HepG2 (cell line): Measurements from ENCODE around the gene TBXAS1. TPM values are rescaled to one million over a fixed set of nuclear protein-coding genes. Genes with fewer than 3 reads are reported as not detected.

Source experiments
- ATAC-seq: fragments of 200-7000 bp; cut with Tn5 transposase; 3 replicates; pipeline ENCODE4 v1.9.1; 2020; ENCODE audit warnings: mild to moderate bottlenecking, moderate library complexity
- BruUV-seq: library from RNA; stranded (reverse); fragments of 400-500 nt; replicated peaks from 2 replicates; lab custom pipeline; 2021; lab: Mats Ljungman, UMichigan
- CTCF ChIA-PET: fragments of 300-600 bp; formaldehyde crosslinking; extraction: SDS; loops from one replicate; lab custom pipeline; 2021; ENCODE audit warnings: low total read pairs, inconsistent platforms, low intra/inter-chr PET ratio; lab: Yijun Ruan, JAX
- POLR2A ChIA-PET: fragments of 350-600 bp; sonication (Branson Sonifier 250); formaldehyde crosslinking; loops from one replicate; lab custom pipeline; 2020; ENCODE audit warnings: antibody characterized with exemption, inconsistent platforms; lab: Yijun Ruan, JAX
- DNase-seq: peaks from one replicate; pipeline ENCODE4 v3.0.0-alpha.2; 2015; ENCODE audit warnings: low spot score
- FAIRE-seq: peaks from 3 replicates; lab custom pipeline; 2011; peaks lifted over from hg19 to GRCh38; lab: Jason Lieb, UNC
- H2AFZ ChIP-seq: one replicate; pipeline ENCODE4 v1.6.1; 2011; ENCODE audit warnings: low read length, inconsistent platforms
- H3K27ac ChIP-seq: fragments of 300-600 bp; 3 replicates; pipeline ENCODE4 v1.8.0; 2011; ENCODE audit warnings: mixed run types, mild to moderate bottlenecking, mixed read lengths, low read length, inconsistent platforms; ENCODE audit not compliant: insufficient read depth; ENCODE audit errors: extremely low read length
- H3K27me3 ChIP-seq, 2 experiments: fragments of 200-600 bp in 1 of 2; 2 replicates in 1 of 2; 3 replicates in 1 of 2; pipeline versions ENCODE4 v1.6.0 to v1.8.0; 2011; ENCODE audit warnings: low read length in 2 of 2, mild to moderate bottlenecking in 2 of 2, moderate library complexity in 2 of 2, inconsistent platforms in 1 of 2; ENCODE audit not compliant: insufficient read depth in 2 of 2, control insufficient read depth in 1 of 2
- H3K36me3 ChIP-seq, 2 experiments: fragments of 200-600 bp in 1 of 2; replicated peaks in 1 of 2; 2 replicates in 1 of 2; 3 replicates in 1 of 2; pipeline versions ENCODE4 v1.5.1 to v1.8.0; 2011; ENCODE audit warnings: low read length in 2 of 2, inconsistent platforms in 1 of 2; ENCODE audit not compliant: insufficient read depth in 2 of 2, control insufficient read depth in 1 of 2
- H3K4me1 ChIP-seq: 2 replicates; pipeline ENCODE4 v1.5.1; 2012; ENCODE audit warnings: low read length, inconsistent platforms; ENCODE audit not compliant: insufficient read depth
- H3K4me2 ChIP-seq: 2 replicates; pipeline ENCODE4 v1.6.0; 2011; ENCODE audit warnings: low read depth, low read length, inconsistent platforms
- H3K4me3 ChIP-seq, 3 experiments: fragments of 200-600 bp in 1 of 3; sonication (generic), shearing (Covaris generic) in 1 of 3; replicated peaks in 1 of 3; 2 replicates each; pipeline ENCODE4 v1.5.1; 2011 to 2016; ENCODE audit warnings: low read length in 3 of 3, inconsistent platforms in 2 of 3, low read depth in 2 of 3, mild to moderate bottlenecking in 2 of 3, control low read depth in 1 of 3, mixed read lengths in 1 of 3; ENCODE audit not compliant: insufficient read depth in 1 of 3
- H3K79me2 ChIP-seq: one replicate; pipeline ENCODE4 v1.6.1; 2011; ENCODE audit warnings: low read length, inconsistent platforms; ENCODE audit not compliant: insufficient read depth
- H3K9ac ChIP-seq: 2 replicates; pipeline ENCODE4 v1.6.0; 2011; ENCODE audit warnings: mild to moderate bottlenecking, low read depth, low read length, inconsistent platforms; ENCODE audit not compliant: insufficient read depth
- H3K9me3 ChIP-seq: 2 replicates; pipeline ENCODE4 v1.5.1; 2012; ENCODE audit warnings: mild to moderate bottlenecking, low read length
- H4K20me1 ChIP-seq: 2 replicates; pipeline ENCODE4 v1.6.0; 2011; ENCODE audit warnings: inconsistent platforms, mild to moderate bottlenecking, low read length, moderate library complexity; ENCODE audit not compliant: insufficient read depth
- ARNTL ChIP-seq: sonication (generic); formaldehyde crosslinking; IDR thresholded peaks from 2 replicates; pipeline ENCODE4 v1.4.0; 2020; ENCODE audit warnings: mild to moderate bottlenecking, missing genetic modification reagents
- ATF7-NPFF ChIP-seq: sonication (generic); formaldehyde crosslinking; IDR thresholded peaks from 2 replicates; pipeline ENCODE4 v1.8.1; 2023; ENCODE audit warnings: mild to moderate bottlenecking, low read depth, missing genetic modification reagents, moderate library complexity
- BHLHE40 ChIP-seq: IDR thresholded peaks from 2 replicates; pipeline ENCODE4 v1.6.1; 2011; ENCODE audit warnings: low read length, improper control_type of control experiment
- EEA1 ChIP-seq: sonication (generic); formaldehyde crosslinking; IDR thresholded peaks from 2 replicates; pipeline ENCODE4 v1.5.1; 2020; ENCODE audit warnings: mild to moderate bottlenecking, missing genetic modification reagents, borderline replicate concordance
- HDAC1 ChIP-seq: sonication (generic); formaldehyde crosslinking; IDR thresholded peaks from 2 replicates; pipeline ENCODE4 v1.5.1; 2020; ENCODE audit warnings: mild to moderate bottlenecking, missing genetic modification reagents
- HINFP ChIP-seq: sonication (generic); formaldehyde crosslinking; IDR thresholded peaks from 2 replicates; pipeline ENCODE4 v1.4.0; 2020; ENCODE audit warnings: low read depth, mild to moderate bottlenecking, missing genetic modification reagents
- MYPOP ChIP-seq: sonication (generic); formaldehyde crosslinking; IDR thresholded peaks from 2 replicates; pipeline ENCODE4 v1.8.1; 2023; ENCODE audit warnings: mild to moderate bottlenecking, moderate library complexity, missing genetic modification reagents
- POLR2A ChIP-seq, 2 experiments: IDR thresholded peaks; 2 replicates each; pipeline ENCODE4 v1.6.1; 2011; ENCODE audit warnings: low read depth in 2 of 2, low read length in 2 of 2, mild to moderate bottlenecking in 1 of 2, moderate library complexity in 1 of 2; ENCODE audit not compliant: insufficient read depth in 1 of 2
- PREB ChIP-seq: sonication (generic); formaldehyde crosslinking; IDR thresholded peaks from 2 replicates; pipeline ENCODE4 v1.4.0; 2020; ENCODE audit warnings: missing genetic modification reagents
- SOX5 ChIP-seq: IDR thresholded peaks from 2 replicates; pipeline ENCODE4 v1.6.1; 2016; ENCODE audit warnings: borderline replicate concordance
- ZMYM3 ChIP-seq: sonication (generic); formaldehyde crosslinking; IDR thresholded peaks from 2 replicates; pipeline ENCODE4 v1.5.1; 2020; ENCODE audit warnings: mild to moderate bottlenecking, missing genetic modification reagents
- ZNF20 ChIP-seq: sonication (generic); formaldehyde crosslinking; IDR thresholded peaks from 2 replicates; pipeline ENCODE4 v1.4.0; 2020; ENCODE audit warnings: mild to moderate bottlenecking, moderate library complexity, missing genetic modification reagents
- ZNF3 ChIP-seq: IDR thresholded peaks from 2 replicates; pipeline ENCODE4 v1.7.0; 2017; ENCODE audit warnings: inconsistent platforms
- ZNF766 ChIP-seq: sonication (generic); formaldehyde crosslinking; IDR thresholded peaks from 2 replicates; pipeline ENCODE4 v1.5.0; 2020; ENCODE audit warnings: missing genetic modification reagents, borderline replicate concordance
- ZNF768 ChIP-seq: sonication (generic); formaldehyde crosslinking; IDR thresholded peaks from 2 replicates; pipeline ENCODE4 v1.4.0; 2020; ENCODE audit warnings: missing genetic modification reagents
- ZSCAN21 ChIP-seq: sonication (generic); formaldehyde crosslinking; IDR thresholded peaks from 2 replicates; pipeline ENCODE4 v1.8.0; 2022; ENCODE audit warnings: mild to moderate bottlenecking, missing genetic modification reagents, moderate library complexity, borderline replicate concordance
- ZSCAN29 ChIP-seq: sonication (generic); formaldehyde crosslinking; conservative IDR thresholded peaks from 2 replicates; pipeline ENCODE4 v1.4.0; 2020; ENCODE audit warnings: mild to moderate bottlenecking, missing genetic modification reagents
- WGBS: methylation state at CpG from one replicate; pipeline ENCODE4 v1.1.6; 2017; ENCODE audit warnings: low lambda C conversion rate; 5-methylcytosine and 5-hydroxymethylcytosine counted together
- in situ Hi-C: cut with HindIII; loops from 2 replicates; pipeline ENCODE4 v1.10.0; 2017; ENCODE audit warnings: low pct_unique_long_range_greater_than_20kb; ENCODE audit not compliant: extremely low pct_ligation_motif_present
- intact Hi-C: fragments of 100-400 bp; cut with micrococcal nuclease; formaldehyde crosslinking; loops from one replicate; pipeline ENCODE4 v1.10.0; 2022; ENCODE audit not compliant: unreplicated experiment
- polyA plus RNA-seq, 8 experiments: library from polyadenylated mRNA; depleted of rRNA in 3 of 8; stranded (reverse) in 7 of 8; unstranded in 1 of 8; fragments of >200 nt; fragmentation: Illumina TruSeq in 4 of 8; extraction: Trizol in 4 of 8; gene quantifications; 2 replicates each; pipeline versions ENCODE4 v1.2.1 to v1.2.3, GENCODE V29; 2011 to 2016; ENCODE audit warnings: low read depth in 4 of 8, missing spikeins in 1 of 8, mixed read lengths in 1 of 8; ENCODE audit not compliant: insufficient read depth in 1 of 8
- total RNA-seq, 5 experiments: library from RNA; depleted of rRNA; stranded (reverse); fragments of >200 nt; fragmentation: Illumina TruSeq; extraction: Trizol; gene quantifications; 2 replicates each; pipeline ENCODE4 v1.2.3, GENCODE V29; 2016; ENCODE audit warnings: low read depth in 1 of 5
- TF ChIP-seq, protein P1 (sequence below): IDR thresholded peaks from 2 replicates; pipeline ENCODE4 v1.6.1; 2012; ENCODE audit warnings: inconsistent platforms
- TF ChIP-seq, protein P2 (sequence below): sonication (generic); formaldehyde crosslinking; IDR thresholded peaks from 2 replicates; pipeline ENCODE4 v1.4.0; 2020; ENCODE audit warnings: missing genetic modification reagents

Gene TBXAS1
- total and polyA plus RNA-seq, 2 of the 13 experiments (the other 11 are each of a cell fraction or from before 2014, with no cell fraction given): 4.0 to 4.9 TPM

- no peak for FAIRE-seq
- TF ChIP-seq, protein P1, sequence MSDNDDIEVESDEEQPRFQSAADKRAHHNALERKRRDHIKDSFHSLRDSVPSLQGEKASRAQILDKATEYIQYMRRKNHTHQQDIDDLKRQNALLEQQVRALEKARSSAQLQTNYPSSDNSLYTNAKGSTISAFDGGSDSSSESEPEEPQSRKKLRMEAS: 0 out of 2 replicates have a peak, but pooled peaks have one; percentile 3
- TF ChIP-seq ZNF20 (CRISPR knock-in tag) (no peak), HDAC1 (CRISPR knock-in tag) (no peak), ZNF768 (CRISPR knock-in tag) (peak; percentile 79; the same call in 1 of the 2 replicates), POLR2A (IDR thresholded peaks at IDR 0.05; ENCODE audit: insufficient read depth in 1 of 2, low read depth in 2 of 2, low read length in 2 of 2) (no peak), ZMYM3 (0 out of 2 replicates have a peak, but pooled peaks have one; percentile 59), HINFP (CRISPR knock-in tag) (no peak), ARNTL (CRISPR knock-in tag) (no peak), ZNF3 (CRISPR knock-in tag) (peak; percentile 86), ZSCAN21 (CRISPR knock-in tag) (no peak), ATF7-NPFF (CRISPR knock-in tag) (no peak), ZSCAN29 (CRISPR knock-in tag) (no peak), BHLHE40 (0 out of 2 replicates have a peak, but pooled peaks have one; percentile 17), ZNF766 (no peak), EEA1 (CRISPR knock-in tag) (no peak), SOX5 (peak; percentile 50; the same call in 1 of the 2 replicates), PREB (CRISPR knock-in tag) (no peak), MYPOP (CRISPR knock-in tag) (no peak)
- TF ChIP-seq, protein P2, sequence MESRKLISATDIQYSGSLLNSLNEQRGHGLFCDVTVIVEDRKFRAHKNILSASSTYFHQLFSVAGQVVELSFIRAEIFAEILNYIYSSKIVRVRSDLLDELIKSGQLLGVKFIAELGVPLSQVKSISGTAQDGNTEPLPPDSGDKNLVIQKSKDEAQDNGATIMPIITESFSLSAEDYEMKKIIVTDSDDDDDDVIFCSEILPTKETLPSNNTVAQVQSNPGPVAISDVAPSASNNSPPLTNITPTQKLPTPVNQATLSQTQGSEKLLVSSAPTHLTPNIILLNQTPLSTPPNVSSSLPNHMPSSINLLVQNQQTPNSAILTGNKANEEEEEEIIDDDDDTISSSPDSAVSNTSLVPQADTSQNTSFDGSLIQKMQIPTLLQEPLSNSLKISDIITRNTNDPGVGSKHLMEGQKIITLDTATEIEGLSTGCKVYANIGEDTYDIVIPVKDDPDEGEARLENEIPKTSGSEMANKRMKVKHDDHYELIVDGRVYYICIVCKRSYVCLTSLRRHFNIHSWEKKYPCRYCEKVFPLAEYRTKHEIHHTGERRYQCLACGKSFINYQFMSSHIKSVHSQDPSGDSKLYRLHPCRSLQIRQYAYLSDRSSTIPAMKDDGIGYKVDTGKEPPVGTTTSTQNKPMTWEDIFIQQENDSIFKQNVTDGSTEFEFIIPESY: no peak
Measured at GRCh38 chr7:140018125-140019043, 189.3 kb downstream of the TBXAS1 start.

More at GRCh38 chr7:140018125-140019043, 189.3 kb downstream of the TBXAS1 start:
- peak overlapping the region in 1 of 3 experiments; percentile 55; a peak in 2 of 6 replicates for H3K4me3 ChIP-seq
- peak; percentile 30 for ATAC-seq
- 25% methylated on average over 7 of the region's 9 CpGs for WGBS
- BruUV-seq: no TSS peak
- H3K4me2 ChIP-seq: peak overlapping the region; percentile 72
- H3K9ac ChIP-seq: no peak overlapping the region
- H3K27ac ChIP-seq: no peak overlapping the region
- peaks cover 5 to 50% of the 10 kb centered on the region in 2 experiments for H3K27me3 ChIP-seq
- H3K36me3 ChIP-seq: no peaks in the 10 kb centered on the region
- H3K9me3 ChIP-seq: no peaks in the 10 kb centered on the region
- H2AFZ ChIP-seq: no peak overlapping the region
- H3K79me2 ChIP-seq: no peaks in the 10 kb centered on the region
- H3K4me1 ChIP-seq: peaks cover 38% of the 10 kb centered on the region
- ChIA-PET POLR2A (no interaction called here), CTCF (no interaction called here)
- H4K20me1 ChIP-seq: no peaks in the 10 kb centered on the region
- no peak for DNase-seq
- intact Hi-C loops: no loop called here
- in situ Hi-C loops: no loop called here
